ENCODE measurements around the gene NR1I2. TPM values are rescaled to one million over a fixed set of nuclear protein-coding genes. Genes with fewer than 3 reads are reported as not detected.

NR1I2 gene
- polyA plus RNA-seq (ENCODE audit: insufficient read length in 4 of 4): under 1 TPM; 0.54 to 0.87 (median 0.65) TPM

DNA sequence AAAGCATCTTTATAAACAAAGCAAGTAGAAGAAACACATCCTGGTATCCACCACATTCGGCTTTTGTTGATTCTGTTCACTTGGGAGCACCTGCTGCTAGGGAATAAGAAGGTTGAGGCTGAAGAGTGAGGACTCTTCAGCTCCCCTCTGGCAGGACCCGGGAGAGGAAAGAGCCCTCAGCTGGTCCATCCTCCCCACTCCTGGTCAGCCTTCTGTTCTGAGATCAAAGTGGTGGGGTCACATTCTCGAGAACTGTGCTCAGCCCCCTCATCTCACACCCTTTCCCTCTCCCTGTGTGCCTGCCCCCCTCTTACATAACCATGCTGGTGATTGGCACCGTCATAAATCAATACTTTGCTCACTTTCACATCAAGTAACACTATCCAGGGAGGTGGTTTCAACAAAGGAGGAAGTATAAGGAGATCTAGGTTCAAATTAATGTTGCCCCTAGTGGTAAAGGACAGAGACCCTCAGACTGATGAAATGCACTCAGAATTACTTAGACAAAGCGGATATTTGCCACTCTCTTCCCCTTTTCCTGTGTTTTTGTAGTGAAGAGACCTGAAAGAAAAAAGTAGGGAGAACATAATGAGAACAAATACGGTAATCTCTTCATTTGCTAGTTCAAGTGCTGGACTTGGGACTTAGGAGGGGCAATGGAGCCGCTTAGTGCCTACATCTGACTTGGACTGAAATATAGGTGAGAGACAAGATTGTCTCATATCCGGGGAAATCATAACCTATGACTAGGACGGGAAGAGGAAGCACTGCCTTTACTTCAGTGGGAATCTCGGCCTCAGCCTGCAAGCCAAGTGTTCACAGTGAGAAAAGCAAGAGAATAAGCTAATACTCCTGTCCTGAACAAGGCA lies at the start of gene NR1I2:
Gene NR1I2 (plus strand): TSS at position 772 of the 869 bp plus-strand sequence.
- DNase-seq (ENCODE audit: low read depth in 4 of 4, low spot score in 3 of 4): no peak

DNA sequence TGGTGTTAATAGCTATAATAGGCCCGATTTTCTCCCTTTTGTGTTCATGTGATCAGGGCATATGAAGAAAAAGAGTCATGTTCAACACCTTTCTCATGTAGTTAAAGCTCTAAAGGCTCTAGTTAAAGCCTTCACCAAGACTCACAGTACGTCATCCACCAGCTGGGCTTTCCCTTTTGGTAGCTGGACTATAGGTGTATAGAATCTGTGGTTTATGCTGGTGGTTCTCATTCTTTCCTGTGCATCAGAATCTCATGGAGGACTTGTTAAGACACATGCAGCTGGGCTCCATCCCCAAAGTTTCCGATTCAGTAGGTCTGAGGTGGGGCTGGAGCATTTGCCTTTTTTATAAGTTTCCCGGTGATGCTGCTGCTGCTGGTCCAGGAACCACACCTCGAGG lies 48.1 kb upstream of the NR1I2 start:
- DNase-seq (ENCODE audit: low read depth in 4 of 4, low spot score in 3 of 4): no peak

DNA sequence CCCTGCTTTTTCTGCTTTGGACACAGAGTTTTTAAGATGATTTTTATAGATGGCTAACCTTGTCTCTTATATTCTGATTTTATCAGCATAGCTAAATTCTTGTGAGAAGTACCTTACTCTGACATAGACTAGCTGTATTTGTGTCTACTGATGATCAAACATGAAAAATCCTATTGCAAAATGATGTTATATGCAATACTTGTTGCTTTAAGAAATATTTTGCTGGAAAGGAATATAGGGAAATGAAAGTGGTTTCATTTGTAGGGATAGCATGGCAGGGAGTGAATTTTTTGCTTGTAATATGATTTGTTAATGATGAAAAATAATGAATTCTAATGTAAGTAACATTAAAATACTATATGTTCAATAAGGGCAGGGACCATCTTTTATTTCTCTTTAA lies 43.2 kb upstream of the NR1I2 start:
- no peak for DNase-seq (ENCODE audit: low read depth in 4 of 4, low spot score in 3 of 4)

- DNase-seq (ENCODE audit: low read depth in 4 of 4, low spot score in 3 of 4): no peak
These were observed 40.0 kb upstream of the NR1I2 start for GRCh38 chr3:119741657-119742590.

DNA sequence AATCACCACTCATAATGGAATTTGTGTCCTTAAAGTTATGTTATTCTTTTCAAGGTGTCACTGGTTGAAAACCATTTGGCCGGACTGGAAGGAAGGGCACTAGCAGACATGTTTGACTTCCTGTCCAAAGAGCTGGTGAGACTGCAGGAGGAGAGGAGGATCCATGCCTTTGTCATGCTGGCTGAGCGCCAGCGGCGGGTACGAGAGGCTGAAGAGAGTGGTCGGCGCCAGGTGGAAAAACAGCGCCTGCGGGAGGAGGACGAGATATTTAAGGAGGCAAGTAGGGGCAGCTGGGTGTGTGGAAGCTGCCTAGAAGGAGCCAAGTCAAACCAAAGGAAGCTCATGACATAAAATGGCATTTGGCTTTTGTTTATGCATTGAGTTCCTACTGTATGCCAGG lies 38.0 kb upstream of the NR1I2 start:
- no peak for DNase-seq (ENCODE audit: low read depth in 4 of 4, low spot score in 3 of 4)

- DNase-seq (ENCODE audit: low read depth in 4 of 4, low spot score in 3 of 4): no peak
These were observed 36.0 kb upstream of the NR1I2 start for GRCh38 chr3:119745942-119746341.

DNA sequence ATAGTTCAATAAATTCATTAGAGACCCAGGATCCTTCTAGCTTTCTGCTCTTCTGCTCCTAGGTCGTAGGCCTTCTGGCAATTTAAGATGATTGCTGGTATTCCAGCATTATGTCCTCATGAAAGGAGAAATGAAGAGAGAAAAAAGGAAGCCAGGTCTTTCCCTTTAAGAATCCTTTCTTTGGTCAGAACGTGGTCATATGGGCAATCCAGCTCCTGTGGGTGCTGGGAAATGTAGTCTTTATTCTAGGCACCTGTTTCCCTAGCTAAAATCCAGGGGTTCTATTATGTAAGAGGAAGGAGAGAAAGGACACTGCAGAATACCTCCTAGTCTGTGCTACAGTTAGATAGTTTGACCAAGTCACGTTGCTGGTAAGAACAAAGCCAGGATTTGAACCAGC lies 35.5 kb upstream of the NR1I2 start:
- no peak for DNase-seq (ENCODE audit: low read depth in 4 of 4, low spot score in 3 of 4)

DNA sequence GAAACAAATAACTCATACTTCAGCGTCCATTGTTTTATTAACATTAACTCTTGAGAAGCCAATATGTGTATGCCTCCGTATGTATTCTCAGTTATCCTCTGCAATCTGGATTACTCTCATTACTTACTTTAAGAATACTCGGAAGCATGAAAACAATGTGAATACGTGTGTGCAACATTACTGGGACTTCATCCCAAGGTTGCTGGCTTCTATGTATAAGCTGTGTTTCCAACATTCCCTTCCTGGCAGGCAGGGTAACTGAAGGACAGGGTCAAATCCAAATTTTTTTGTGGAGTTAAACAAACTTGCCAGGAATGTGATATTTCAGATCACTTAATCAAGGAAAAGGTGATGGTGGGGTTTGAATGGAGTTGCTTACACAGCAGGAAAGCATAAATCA lies 34.5 kb upstream of the NR1I2 start:
- no peak for DNase-seq (ENCODE audit: low read depth in 4 of 4, low spot score in 3 of 4)

DNA sequence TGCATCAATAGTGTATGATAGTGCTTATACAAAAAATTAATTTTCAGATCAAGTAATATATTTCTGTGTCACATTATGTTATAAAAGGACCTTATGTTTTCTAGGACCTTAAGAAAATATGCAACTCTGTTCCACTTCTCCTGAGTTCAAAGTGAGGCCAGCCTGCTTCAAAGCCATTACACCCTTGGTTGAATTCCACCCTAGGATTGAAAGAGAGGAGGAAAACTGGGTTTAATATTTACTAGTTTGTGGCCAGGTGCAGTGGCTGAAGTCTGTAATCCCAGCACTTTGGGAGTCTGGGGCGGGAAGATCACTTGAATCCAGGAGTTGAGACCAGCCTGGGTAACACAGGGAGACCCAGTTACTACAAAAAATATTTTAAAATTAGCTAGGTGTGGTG lies 32.9 kb upstream of the NR1I2 start:
- DNase-seq (ENCODE audit: low read depth in 4 of 4, low spot score in 3 of 4): peak in 2 of 4 donors; percentile 7 to 13

DNA sequence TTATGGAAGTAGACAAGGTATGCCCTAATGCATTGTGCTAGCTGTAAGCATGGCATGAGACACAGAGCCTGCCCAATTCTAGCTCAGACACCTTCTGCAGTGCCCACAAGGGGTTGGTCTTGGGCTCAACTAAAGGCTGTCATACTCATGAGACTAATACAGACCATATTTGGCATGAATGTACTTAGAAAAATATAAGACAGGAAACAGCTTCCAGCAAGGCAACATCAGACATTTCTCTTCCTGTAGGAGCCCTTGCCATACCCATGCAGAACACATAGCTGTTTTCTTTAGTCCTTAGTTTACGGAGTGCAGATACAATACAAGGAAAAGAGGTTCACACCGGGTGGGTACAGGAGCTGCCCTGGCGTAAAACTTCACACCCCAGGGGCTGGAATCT lies 30.5 kb upstream of the NR1I2 start:
- no peak for DNase-seq (ENCODE audit: low read depth in 4 of 4, low spot score in 3 of 4)

GRCh38 chr3:119759962-119760361 lies 21.9 kb upstream of the NR1I2 start:
- DNase-seq (ENCODE audit: low read depth in 4 of 4, low spot score in 3 of 4): no peak

- no peak for DNase-seq (ENCODE audit: low read depth in 4 of 4, low spot score in 3 of 4)
These were observed 19.0 kb upstream of the NR1I2 start for GRCh38 chr3:119762876-119763275.

GRCh38 chr3:119763466-119763865 lies 18.4 kb upstream of the NR1I2 start:
- DNase-seq (ENCODE audit: low read depth in 4 of 4, low spot score in 3 of 4): no peak

- DNase-seq (ENCODE audit: low read depth in 4 of 4, low spot score in 3 of 4): no peak
These were observed 16.7 kb upstream of the NR1I2 start for GRCh38 chr3:119765239-119765638.

DNA sequence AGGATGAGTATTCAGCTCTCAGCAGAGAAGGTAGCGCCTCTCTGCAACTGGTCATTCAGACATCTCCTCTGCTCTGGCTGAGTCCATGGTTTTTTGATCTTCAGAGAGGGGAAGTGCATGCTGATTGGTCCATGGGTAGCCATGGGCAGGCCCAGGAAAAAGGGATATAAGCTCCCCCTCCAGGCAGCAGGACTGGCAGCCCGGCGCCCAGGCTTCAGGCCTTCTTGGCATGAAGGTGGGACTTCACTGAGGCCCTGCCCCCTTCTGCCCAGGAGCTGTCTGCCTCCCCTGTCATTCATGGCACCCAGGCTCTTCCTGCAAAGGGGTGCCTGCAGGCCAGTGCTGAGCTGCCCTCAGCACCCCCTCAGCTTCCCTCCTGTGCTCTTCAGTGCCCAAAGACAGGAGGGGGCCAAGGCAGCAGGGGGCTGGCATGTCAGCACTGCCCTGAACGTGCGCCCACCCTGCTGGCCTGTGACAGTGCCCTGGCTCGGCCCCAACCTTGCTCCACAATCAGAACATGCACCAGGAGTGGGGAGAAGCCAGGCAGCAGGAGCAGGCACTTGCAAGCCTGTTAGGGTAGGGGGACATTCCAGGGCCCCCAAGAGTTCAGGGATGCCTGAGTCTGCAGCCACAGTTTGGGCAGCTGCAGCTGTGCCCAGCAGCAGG lies 13.8 kb upstream of the NR1I2 start:
- DNase-seq (ENCODE audit: low read depth in 4 of 4, low spot score in 3 of 4): no peak

GRCh38 chr3:119768668-119769393 lies 13.1 kb upstream of the NR1I2 start:
- no peak for DNase-seq (ENCODE audit: low read depth in 4 of 4, low spot score in 3 of 4)

- DNase-seq (ENCODE audit: low read depth in 4 of 4, low spot score in 3 of 4): no peak
These were observed 12.3 kb upstream of the NR1I2 start for GRCh38 chr3:119769394-119770149.

DNA sequence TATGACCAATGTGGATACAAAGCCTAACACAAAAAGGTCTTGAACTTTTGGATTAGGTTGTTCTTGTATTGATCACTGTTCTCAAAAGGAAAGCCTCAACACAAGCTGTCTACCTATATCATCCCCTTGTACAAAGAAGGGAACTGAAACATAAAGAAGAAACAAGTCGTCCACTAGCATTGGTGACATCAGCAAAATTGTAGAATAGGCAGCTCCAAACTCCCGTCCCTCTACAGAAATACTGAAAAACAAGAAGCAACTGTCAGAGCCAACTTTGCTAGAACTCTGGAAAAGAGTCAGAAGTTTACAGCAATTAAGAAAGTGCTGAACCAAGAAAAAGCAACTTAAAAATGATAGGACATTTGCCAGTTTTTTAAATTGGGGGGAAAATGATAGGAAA lies 7.5 kb upstream of the NR1I2 start:
- DNase-seq (ENCODE audit: low read depth in 4 of 4, low spot score in 3 of 4): no peak

DNA sequence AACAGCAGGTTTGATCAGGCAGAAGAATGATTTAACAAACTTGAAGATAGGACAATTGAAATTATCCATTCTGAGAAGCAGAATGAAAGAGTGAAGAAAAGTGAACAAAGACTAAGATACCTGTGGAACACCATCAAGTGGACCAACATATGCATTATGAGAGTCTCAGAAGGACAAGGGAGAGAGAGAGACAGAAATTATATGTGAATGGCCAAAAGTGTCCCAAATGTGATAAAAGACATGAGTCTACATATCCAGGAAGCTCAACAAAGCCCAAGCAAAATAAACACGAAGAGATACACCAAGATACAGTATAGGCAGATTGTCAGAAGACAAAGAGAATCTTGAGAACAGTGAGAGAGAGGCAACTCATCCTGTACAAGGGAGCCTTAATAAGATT lies 5.6 kb upstream of the NR1I2 start:
- no peak for DNase-seq (ENCODE audit: low read depth in 4 of 4, low spot score in 3 of 4)

DNA sequence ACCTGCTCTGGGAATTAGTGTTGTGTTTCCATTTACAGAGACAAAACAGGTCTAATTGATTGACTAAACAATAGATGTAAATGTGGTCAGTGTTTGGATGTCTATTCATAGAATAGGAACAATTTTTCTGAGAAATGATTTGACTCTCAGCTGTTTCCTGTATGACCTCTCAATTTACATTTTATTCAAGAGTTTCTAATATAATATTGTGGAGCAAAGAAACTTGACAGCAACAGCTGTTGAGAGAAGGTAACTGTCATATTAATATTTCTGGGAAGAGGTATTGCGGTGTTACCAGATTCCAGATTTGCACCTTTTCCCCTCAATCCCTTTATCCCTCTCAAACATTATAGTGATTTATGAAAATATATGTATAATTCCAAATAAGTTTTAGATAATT lies 3.7 kb upstream of the NR1I2 start:
- no peak for DNase-seq (ENCODE audit: low read depth in 4 of 4, low spot score in 3 of 4)

Data from right renal pelvis (tissue), 4 donors.